Measurements from ENCODE around the gene EBPL.

Gene EBPL

GRCh38 chr13:49701491-49701890 lies 10.2 kb upstream of the EBPL start:
- Histone ChIP-seq H3K27me3 (ENCODE audit: control insufficient read depth in 2 of 2, insufficient read depth in 2 of 2, low read length in 2 of 2) (no peaks in the 10 kb centered on the region), H3K4me3 (ENCODE audit: low read length in 2 of 2) (no peak overlapping the region), H3K27ac (ENCODE audit: low read depth in 2 of 2, low read length in 2 of 2) (no peak overlapping the region), H3K36me3 (ENCODE audit: control insufficient read depth in 2 of 2, insufficient read depth in 2 of 2, low read length in 2 of 2) (peaks cover 16 to 23% of the 10 kb centered on the region in 2 donors), H3K9ac (ENCODE audit: low read depth in 1 of 2, low read length in 2 of 2) (no peak overlapping the region), H3K9me3 (ENCODE audit: control insufficient read depth in 2 of 2, low read length in 2 of 2) (no peaks in the 10 kb centered on the region), H3K4me1 (ENCODE audit: control insufficient read depth in 2 of 2, insufficient read depth in 2 of 2, low read length in 2 of 2) (no peaks in the 10 kb centered on the region)

DNA sequence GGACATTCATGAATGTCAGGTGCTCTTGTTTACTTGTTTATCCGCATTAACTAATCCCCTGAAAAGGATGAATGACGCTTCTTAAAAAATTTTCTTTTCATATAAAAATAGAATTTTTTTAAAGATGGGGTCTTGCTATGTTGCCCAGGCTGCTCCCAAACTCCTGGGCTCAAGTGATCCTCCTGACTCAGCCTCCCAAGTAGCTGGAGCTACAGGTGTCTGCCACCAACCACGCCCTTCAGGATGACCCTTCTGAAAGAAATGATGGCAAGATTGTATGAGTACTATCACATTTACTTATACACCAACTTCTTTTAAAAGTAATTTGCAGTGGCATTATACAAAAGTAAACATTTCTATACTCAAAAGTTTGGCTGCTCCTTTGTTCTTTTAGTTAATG lies 6.2 kb upstream of the EBPL start:
- no peaks in the 10 kb centered on the region for H3K9me3 ChIP-seq (ENCODE audit: control insufficient read depth in 2 of 2, low read length in 2 of 2)
- H3K27ac ChIP-seq (ENCODE audit: low read depth in 2 of 2, low read length in 2 of 2): no peak overlapping the region
- no peaks in the 10 kb centered on the region for H3K27me3 ChIP-seq (ENCODE audit: control insufficient read depth in 2 of 2, insufficient read depth in 2 of 2, low read length in 2 of 2)
- peaks cover 8 to 9% of the 10 kb centered on the region in 2 donors for H3K36me3 ChIP-seq (ENCODE audit: control insufficient read depth in 2 of 2, insufficient read depth in 2 of 2, low read length in 2 of 2)
- no peak overlapping the region for H3K4me3 ChIP-seq (ENCODE audit: low read length in 2 of 2)
- H3K4me1 ChIP-seq (ENCODE audit: control insufficient read depth in 2 of 2, insufficient read depth in 2 of 2, low read length in 2 of 2): peaks cover 0 to 2% of the 10 kb centered on the region in 2 donors
- no peak overlapping the region for H3K9ac ChIP-seq (ENCODE audit: low read depth in 1 of 2, low read length in 2 of 2)

DNA sequence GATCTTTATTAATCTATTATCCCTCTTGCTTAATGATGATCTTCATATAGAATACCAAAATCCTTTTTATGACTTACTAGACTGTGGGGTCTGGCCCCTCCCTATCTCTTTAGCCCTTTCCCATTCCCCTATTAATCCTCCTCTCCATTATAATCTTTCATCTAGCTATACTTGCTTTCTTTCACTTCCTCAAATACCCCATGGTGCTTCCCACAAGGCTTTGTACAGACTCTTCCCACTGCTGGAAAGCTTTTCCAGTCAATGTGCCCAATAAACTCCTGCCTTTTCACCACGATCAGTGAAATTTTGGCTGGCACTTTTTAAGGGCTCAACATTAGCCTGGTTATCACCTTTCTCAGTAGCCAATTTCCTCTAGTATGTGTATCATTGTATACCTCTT lies 3.2 kb upstream of the EBPL start:
- H3K27ac ChIP-seq (ENCODE audit: low read depth in 2 of 2, low read length in 2 of 2): no peak overlapping the region
- no peaks in the 10 kb centered on the region for H3K9me3 ChIP-seq (ENCODE audit: control insufficient read depth in 2 of 2, low read length in 2 of 2)
- H3K4me1 ChIP-seq (ENCODE audit: control insufficient read depth in 2 of 2, insufficient read depth in 2 of 2, low read length in 2 of 2): peaks cover 7 to 14% of the 10 kb centered on the region in 2 donors
- no peak overlapping the region for H3K9ac ChIP-seq (ENCODE audit: low read depth in 1 of 2, low read length in 2 of 2)
- no peaks in the 10 kb centered on the region for H3K27me3 ChIP-seq (ENCODE audit: control insufficient read depth in 2 of 2, insufficient read depth in 2 of 2, low read length in 2 of 2)
- no peak overlapping the region for H3K4me3 ChIP-seq (ENCODE audit: low read length in 2 of 2)
- H3K36me3 ChIP-seq (ENCODE audit: control insufficient read depth in 2 of 2, insufficient read depth in 2 of 2, low read length in 2 of 2): no peaks in the 10 kb centered on the region

DNA sequence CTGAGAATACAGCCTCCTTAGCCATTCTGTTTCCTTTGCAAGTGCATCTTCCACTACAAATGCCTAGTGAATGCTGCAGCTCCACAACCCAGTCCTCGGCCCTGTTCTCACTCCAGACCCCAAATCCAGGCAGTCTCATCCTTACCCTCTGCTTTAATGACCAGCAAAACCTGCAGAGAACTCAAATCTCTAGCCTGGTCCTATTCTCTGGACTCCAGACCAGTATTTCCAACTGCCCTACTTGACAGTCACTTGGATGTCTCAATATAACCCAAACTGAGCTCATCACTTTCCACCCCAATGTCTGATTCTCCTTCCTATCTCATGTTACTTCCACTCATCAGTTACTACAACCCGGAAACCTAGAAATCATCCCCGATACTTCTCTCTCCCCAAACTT lies 2.6 kb upstream of the EBPL start:
- Histone ChIP-seq H3K27me3 (ENCODE audit: control insufficient read depth in 2 of 2, insufficient read depth in 2 of 2, low read length in 2 of 2) (no peaks in the 10 kb centered on the region), H3K4me3 (ENCODE audit: low read length in 2 of 2) (no peak overlapping the region), H3K4me1 (ENCODE audit: control insufficient read depth in 2 of 2, insufficient read depth in 2 of 2, low read length in 2 of 2) (peaks cover 7 to 19% of the 10 kb centered on the region in 2 donors)

GRCh38 chr13:49693191-49693733 lies 2.0 kb upstream of the EBPL start:
- Histone ChIP-seq H3K27ac (ENCODE audit: low read depth in 2 of 2, low read length in 2 of 2) (no peak overlapping the region), H3K4me1 (ENCODE audit: control insufficient read depth in 2 of 2, insufficient read depth in 2 of 2, low read length in 2 of 2) (peaks cover 7 to 19% of the 10 kb centered on the region in 2 donors), H3K9ac (ENCODE audit: low read depth in 1 of 2, low read length in 2 of 2) (no peak overlapping the region), H3K27me3 (ENCODE audit: control insufficient read depth in 2 of 2, insufficient read depth in 2 of 2, low read length in 2 of 2) (no peaks in the 10 kb centered on the region), H3K9me3 (ENCODE audit: control insufficient read depth in 2 of 2, low read length in 2 of 2) (no peaks in the 10 kb centered on the region), H3K36me3 (ENCODE audit: control insufficient read depth in 2 of 2, insufficient read depth in 2 of 2, low read length in 2 of 2) (no peaks in the 10 kb centered on the region), H3K4me3 (ENCODE audit: low read length in 2 of 2) (no peak overlapping the region)

More for the DNA sequence above, 2.6 kb upstream of the EBPL start:
- Histone ChIP-seq H3K27ac (ENCODE audit: low read depth in 2 of 2, low read length in 2 of 2) (no peak overlapping the region), H3K9me3 (ENCODE audit: control insufficient read depth in 2 of 2, low read length in 2 of 2) (no peaks in the 10 kb centered on the region), H3K36me3 (ENCODE audit: control insufficient read depth in 2 of 2, insufficient read depth in 2 of 2, low read length in 2 of 2) (no peaks in the 10 kb centered on the region), H3K9ac (ENCODE audit: low read depth in 1 of 2, low read length in 2 of 2) (no peak overlapping the region)

GRCh38 chr13:49690133-49690994 lies 922 bp downstream of the EBPL start:
- H3K9ac ChIP-seq (ENCODE audit: low read depth in 1 of 2, low read length in 2 of 2): peak overlapping the region; percentile 34 to 78
- H3K4me1 ChIP-seq (ENCODE audit: control insufficient read depth in 2 of 2, insufficient read depth in 2 of 2, low read length in 2 of 2): peaks cover 7 to 19% of the 10 kb centered on the region in 2 donors
- H3K27ac ChIP-seq (ENCODE audit: low read depth in 2 of 2, low read length in 2 of 2): peak overlapping the region; percentile 75 to 89
- no peaks in the 10 kb centered on the region for H3K27me3 ChIP-seq (ENCODE audit: control insufficient read depth in 2 of 2, insufficient read depth in 2 of 2, low read length in 2 of 2)
- H3K9me3 ChIP-seq (ENCODE audit: control insufficient read depth in 2 of 2, low read length in 2 of 2): no peaks in the 10 kb centered on the region
- H3K36me3 ChIP-seq (ENCODE audit: control insufficient read depth in 2 of 2, insufficient read depth in 2 of 2, low read length in 2 of 2): peaks cover 2 to 4% of the 10 kb centered on the region in 2 donors
- H3K4me3 ChIP-seq (ENCODE audit: low read length in 2 of 2): peak overlapping the region; percentile 81 to 90

GRCh38 chr13:49683489-49683888 lies 7.8 kb downstream of the EBPL start:
- H3K4me1 ChIP-seq (ENCODE audit: control insufficient read depth in 2 of 2, insufficient read depth in 2 of 2, low read length in 2 of 2): no peaks in the 10 kb centered on the region
- no peak overlapping the region for H3K9ac ChIP-seq (ENCODE audit: low read depth in 1 of 2, low read length in 2 of 2)
- H3K27ac ChIP-seq (ENCODE audit: low read depth in 2 of 2, low read length in 2 of 2): no peak overlapping the region
- H3K36me3 ChIP-seq (ENCODE audit: control insufficient read depth in 2 of 2, insufficient read depth in 2 of 2, low read length in 2 of 2): peaks cover 4 to 5% of the 10 kb centered on the region in 2 donors
- no peaks in the 10 kb centered on the region for H3K27me3 ChIP-seq (ENCODE audit: control insufficient read depth in 2 of 2, insufficient read depth in 2 of 2, low read length in 2 of 2)
- H3K9me3 ChIP-seq (ENCODE audit: control insufficient read depth in 2 of 2, low read length in 2 of 2): no peaks in the 10 kb centered on the region
- H3K4me3 ChIP-seq (ENCODE audit: low read length in 2 of 2): no peak overlapping the region

DNA sequence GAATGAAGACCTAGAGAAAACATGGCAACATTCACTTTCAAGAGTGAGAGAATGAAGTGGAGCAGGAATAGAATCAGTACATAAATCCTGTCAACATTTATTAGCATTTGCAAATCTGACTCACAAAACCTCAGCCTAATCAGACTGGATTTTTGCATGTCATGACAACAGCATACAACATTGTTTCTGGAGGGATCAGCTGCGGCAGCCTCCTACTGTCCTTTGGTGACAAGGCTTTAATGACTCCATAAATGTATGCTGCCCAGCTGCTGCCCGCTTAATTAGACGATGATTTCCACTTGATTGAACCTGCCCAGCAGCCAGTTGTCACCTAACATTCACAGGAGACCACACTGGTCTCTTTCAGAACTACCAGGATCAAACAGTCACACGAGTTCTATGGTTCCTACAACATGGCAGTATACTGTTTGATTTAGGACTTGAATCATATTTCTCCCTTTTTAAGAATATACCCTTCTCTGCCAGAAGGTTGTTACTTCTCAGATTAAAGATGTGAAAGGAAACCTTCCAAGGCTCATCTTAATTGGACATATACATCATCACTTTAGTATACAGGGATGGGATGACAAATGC lies 9.3 kb downstream of the EBPL start:
- Histone ChIP-seq H3K27ac (ENCODE audit: low read depth in 2 of 2, low read length in 2 of 2) (no peak overlapping the region), H3K9ac (ENCODE audit: low read depth in 1 of 2, low read length in 2 of 2) (no peak overlapping the region), H3K4me3 (ENCODE audit: low read length in 2 of 2) (no peak overlapping the region), H3K27me3 (ENCODE audit: control insufficient read depth in 2 of 2, insufficient read depth in 2 of 2, low read length in 2 of 2) (no peaks in the 10 kb centered on the region), H3K4me1 (ENCODE audit: control insufficient read depth in 2 of 2, insufficient read depth in 2 of 2, low read length in 2 of 2) (peaks cover 0 to 3% of the 10 kb centered on the region in 2 donors), H3K9me3 (ENCODE audit: control insufficient read depth in 2 of 2, low read length in 2 of 2) (no peaks in the 10 kb centered on the region), H3K36me3 (ENCODE audit: control insufficient read depth in 2 of 2, insufficient read depth in 2 of 2, low read length in 2 of 2) (peaks cover 4 to 5% of the 10 kb centered on the region in 2 donors)

DNA sequence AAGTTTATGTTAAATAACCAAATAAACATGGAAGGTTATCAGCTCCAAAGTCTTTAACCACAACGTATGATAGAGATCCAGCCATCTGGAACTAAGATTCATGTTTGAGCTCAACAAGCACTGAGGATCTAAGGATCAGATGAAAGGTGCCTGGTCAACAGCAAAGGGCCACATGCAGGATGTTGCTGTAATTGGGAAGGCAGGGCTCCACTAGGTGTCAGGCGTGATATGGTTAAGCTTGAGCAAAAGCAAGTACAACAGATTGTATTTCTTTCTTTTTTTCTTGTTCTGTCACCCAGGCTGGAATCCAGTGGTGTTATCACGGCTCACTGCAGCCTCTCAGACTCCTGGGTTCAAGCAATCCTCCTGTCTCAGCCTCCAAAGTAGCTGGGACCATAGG lies 12.0 kb downstream of the EBPL start:
- no peak overlapping the region for H3K9ac ChIP-seq (ENCODE audit: low read depth in 1 of 2, low read length in 2 of 2)
- H3K36me3 ChIP-seq (ENCODE audit: control insufficient read depth in 2 of 2, insufficient read depth in 2 of 2, low read length in 2 of 2): peaks cover 0 to 2% of the 10 kb centered on the region in 2 donors
- H3K9me3 ChIP-seq (ENCODE audit: control insufficient read depth in 2 of 2, low read length in 2 of 2): no peaks in the 10 kb centered on the region
- no peak overlapping the region for H3K27ac ChIP-seq (ENCODE audit: low read depth in 2 of 2, low read length in 2 of 2)
- H3K4me1 ChIP-seq (ENCODE audit: control insufficient read depth in 2 of 2, insufficient read depth in 2 of 2, low read length in 2 of 2): peaks cover 0 to 5% of the 10 kb centered on the region in 2 donors
- H3K4me3 ChIP-seq (ENCODE audit: low read length in 2 of 2): no peak overlapping the region
- no peaks in the 10 kb centered on the region for H3K27me3 ChIP-seq (ENCODE audit: control insufficient read depth in 2 of 2, insufficient read depth in 2 of 2, low read length in 2 of 2)

Data from mucosa of rectum (tissue), 2 donors.